ENCODE measurements around the gene DGAT2.
"Not testable (repeated sequence)": the region's sequence is repeated elsewhere in the genome, so short reads cannot be mapped to it uniquely, and the experiment has no call there.

Gene DGAT2

DNA sequence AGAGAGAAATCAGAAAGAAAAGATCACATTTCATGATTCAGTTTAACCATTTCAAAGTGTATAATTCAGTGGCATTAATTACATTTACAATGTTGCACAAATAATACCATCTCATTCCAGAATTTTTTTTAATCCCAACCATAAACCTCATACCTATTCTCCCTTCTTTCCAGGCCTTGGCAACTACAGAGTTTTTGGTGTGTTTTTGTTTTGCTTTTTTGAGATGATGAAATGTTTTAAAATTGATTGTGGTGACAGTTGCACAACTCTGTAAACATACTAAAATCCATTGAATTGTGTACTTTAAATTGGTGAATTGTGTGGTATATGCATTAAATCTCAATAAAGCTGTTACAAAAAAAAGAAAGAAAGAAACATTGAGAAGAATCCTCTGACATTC is 13.6 kb upstream of the DGAT2 start:
- H3K4me1 ChIP-seq (ENCODE audit: control extremely low read depth in 1 of 4, control insufficient read depth in 4 of 4, insufficient read depth in 4 of 4, low read length in 3 of 4); H3K9me3 ChIP-seq (ENCODE audit: control extremely low read depth in 1 of 5, control insufficient read depth in 4 of 5, insufficient read depth in 2 of 5, low read depth in 1 of 5, low read length in 4 of 5); H3K27me3 ChIP-seq (replicated peaks in 2 of 5; ENCODE audit: control insufficient read depth in 4 of 5, insufficient read depth in 5 of 5, low read length in 4 of 5); H3K27ac ChIP-seq (ENCODE audit: insufficient read depth in 1 of 2, low read depth in 1 of 2, low read length in 2 of 2, poor library complexity in 1 of 2, severe bottlenecking in 2 of 2); H3K4me3 ChIP-seq (ENCODE audit: control insufficient read depth in 1 of 7, extremely low read depth in 1 of 7, insufficient read depth in 4 of 7, low read depth in 2 of 7, low read length in 6 of 7); H3K36me3 ChIP-seq (ENCODE audit: control insufficient read depth in 4 of 4, insufficient read depth in 4 of 4, low read length in 3 of 4); DNase-seq; POLR2A ChIA-PET: not testable (repeated sequence)
- CTCF ChIA-PET, result interaction anchor here (0.7 to 1.0 kb wide), 2 partner anchors 156 to 212 kb away, joined by 3 read pairs; no protein-coding TSS in a partner anchor

- no peak overlapping the region for H3K4me3 ChIP-seq (ENCODE audit: control insufficient read depth in 1 of 7, extremely low read depth in 1 of 7, insufficient read depth in 4 of 7, low read depth in 2 of 7, low read length in 6 of 7)
- H3K27ac ChIP-seq (ENCODE audit: insufficient read depth in 1 of 2, low read depth in 1 of 2, low read length in 2 of 2, poor library complexity in 1 of 2, severe bottlenecking in 2 of 2), result no peak overlapping the region
- H3K27me3 ChIP-seq (replicated peaks in 2 of 5; ENCODE audit: control insufficient read depth in 4 of 5, insufficient read depth in 5 of 5, low read length in 4 of 5), result peaks cover 0 to 5% (median 0%) of the 10 kb centered on the region in 5 experiments
- no peaks in the 10 kb centered on the region for H3K9me3 ChIP-seq (ENCODE audit: control extremely low read depth in 1 of 5, control insufficient read depth in 4 of 5, insufficient read depth in 2 of 5, low read depth in 1 of 5, low read length in 4 of 5)
- H3K4me1 ChIP-seq (ENCODE audit: control extremely low read depth in 1 of 4, control insufficient read depth in 4 of 4, insufficient read depth in 4 of 4, low read length in 3 of 4), result no peaks in the 10 kb centered on the region
- no peaks in the 10 kb centered on the region for H3K36me3 ChIP-seq (ENCODE audit: control insufficient read depth in 4 of 4, insufficient read depth in 4 of 4, low read length in 3 of 4)
- ChIA-PET CTCF (no interaction called here), POLR2A (no interaction called here)
- WGBS (ENCODE audit: insufficient coverage), result 100% methylated on average over 2 of the region's 2 CpGs
- no peak for DNase-seq
Measured at GRCh38 chr11:75757651-75758050, 10.9 kb upstream of the DGAT2 start.

DNA sequence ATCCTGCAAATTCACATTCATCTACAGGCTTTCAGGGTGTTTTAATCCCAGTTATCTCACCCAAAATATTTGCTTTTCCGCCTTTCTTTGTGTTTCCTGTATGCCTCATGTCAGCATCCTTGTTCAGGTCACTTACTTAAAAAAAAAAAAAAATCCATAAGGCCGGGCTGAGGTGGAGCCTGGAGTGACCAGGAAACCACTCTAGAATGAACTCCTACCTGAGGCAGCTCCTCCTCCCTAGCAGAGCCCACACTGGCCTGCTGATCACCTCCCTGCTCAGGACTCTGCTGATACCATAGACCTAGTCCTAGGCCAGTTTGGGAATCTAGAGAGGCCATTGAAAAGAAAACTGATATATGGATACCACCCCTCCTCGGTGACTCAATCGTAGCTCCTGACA is 8.7 kb upstream of the DGAT2 start:
- DNase-seq, result no peak
- ChIA-PET POLR2A (interaction anchor here (1.0 kb wide), 1 partner anchor 441 kb away, joined by 3 read pairs; no protein-coding TSS in a partner anchor), CTCF (interaction anchor here (0.7 to 1.7 kb wide), 2 partner anchors 26 to 107 kb away, joined by 3 to 4 read pairs; no protein-coding TSS in a partner anchor)
- H3K4me3 ChIP-seq (ENCODE audit: control insufficient read depth in 1 of 7, extremely low read depth in 1 of 7, insufficient read depth in 4 of 7, low read depth in 2 of 7, low read length in 6 of 7), result no peak overlapping the region
- 100% methylated on average over 3 of the region's 4 CpGs for WGBS (ENCODE audit: insufficient coverage)
- no peaks in the 10 kb centered on the region for H3K9me3 ChIP-seq (ENCODE audit: control extremely low read depth in 1 of 5, control insufficient read depth in 4 of 5, insufficient read depth in 2 of 5, low read depth in 1 of 5, low read length in 4 of 5)
- H3K36me3 ChIP-seq (ENCODE audit: control insufficient read depth in 4 of 4, insufficient read depth in 4 of 4, low read length in 3 of 4), result no peaks in the 10 kb centered on the region
- no peak overlapping the region for H3K27ac ChIP-seq (ENCODE audit: insufficient read depth in 1 of 2, low read depth in 1 of 2, low read length in 2 of 2, poor library complexity in 1 of 2, severe bottlenecking in 2 of 2)
- peaks cover 0 to 5% (median 0%) of the 10 kb centered on the region in 5 experiments for H3K27me3 ChIP-seq (replicated peaks in 2 of 5; ENCODE audit: control insufficient read depth in 4 of 5, insufficient read depth in 5 of 5, low read length in 4 of 5)
- no peaks in the 10 kb centered on the region for H3K4me1 ChIP-seq (ENCODE audit: control extremely low read depth in 1 of 4, control insufficient read depth in 4 of 4, insufficient read depth in 4 of 4, low read length in 3 of 4)

- ChIA-PET POLR2A (no interaction called here), CTCF (interaction anchor here (0.7 to 1.7 kb wide), 2 partner anchors 25 to 107 kb away, joined by 3 to 4 read pairs; no protein-coding TSS in a partner anchor)
- Histone ChIP-seq H3K27ac (ENCODE audit: insufficient read depth in 1 of 2, low read depth in 1 of 2, low read length in 2 of 2, poor library complexity in 1 of 2, severe bottlenecking in 2 of 2) (no peak overlapping the region), H3K9me3 (ENCODE audit: control extremely low read depth in 1 of 5, control insufficient read depth in 4 of 5, insufficient read depth in 2 of 5, low read depth in 1 of 5, low read length in 4 of 5) (no peaks in the 10 kb centered on the region), H3K4me3 (ENCODE audit: control insufficient read depth in 1 of 7, extremely low read depth in 1 of 7, insufficient read depth in 4 of 7, low read depth in 2 of 7, low read length in 6 of 7) (no peak overlapping the region), H3K27me3 (replicated peaks in 2 of 5; ENCODE audit: control insufficient read depth in 4 of 5, insufficient read depth in 5 of 5, low read length in 4 of 5) (peaks cover 0 to 5% (median 0%) of the 10 kb centered on the region in 5 experiments), H3K4me1 (ENCODE audit: control extremely low read depth in 1 of 4, control insufficient read depth in 4 of 4, insufficient read depth in 4 of 4, low read length in 3 of 4) (no peaks in the 10 kb centered on the region), H3K36me3 (ENCODE audit: control insufficient read depth in 4 of 4, insufficient read depth in 4 of 4, low read length in 3 of 4) (no peaks in the 10 kb centered on the region)
- no peak for DNase-seq
Measured at GRCh38 chr11:75760243-75760642, 8.3 kb upstream of the DGAT2 start.

- 95% methylated on average over 3 of the region's 3 CpGs for WGBS (ENCODE audit: insufficient coverage)
- Histone ChIP-seq H3K4me1 (ENCODE audit: control extremely low read depth in 1 of 4, control insufficient read depth in 4 of 4, insufficient read depth in 4 of 4, low read length in 3 of 4) (no peaks in the 10 kb centered on the region), H3K9me3 (ENCODE audit: control extremely low read depth in 1 of 5, control insufficient read depth in 4 of 5, insufficient read depth in 2 of 5, low read depth in 1 of 5, low read length in 4 of 5) (no peaks in the 10 kb centered on the region), H3K27me3 (replicated peaks in 2 of 5; ENCODE audit: control insufficient read depth in 4 of 5, insufficient read depth in 5 of 5, low read length in 4 of 5) (peaks cover 0 to 5% (median 0%) of the 10 kb centered on the region in 5 experiments), H3K4me3 (ENCODE audit: control insufficient read depth in 1 of 7, extremely low read depth in 1 of 7, insufficient read depth in 4 of 7, low read depth in 2 of 7, low read length in 6 of 7) (no peak overlapping the region), H3K36me3 (ENCODE audit: control insufficient read depth in 4 of 4, insufficient read depth in 4 of 4, low read length in 3 of 4) (no peaks in the 10 kb centered on the region), H3K27ac (ENCODE audit: insufficient read depth in 1 of 2, low read depth in 1 of 2, low read length in 2 of 2, poor library complexity in 1 of 2, severe bottlenecking in 2 of 2) (no peak overlapping the region)
- DNase-seq, result no peak
- ChIA-PET POLR2A (interaction anchor here (0.6 kb wide), 1 partner anchor 70 kb away, joined by 3 read pairs; no protein-coding TSS in a partner anchor), CTCF (interaction anchor here (0.7 to 1.7 kb wide), 2 partner anchors 25 to 106 kb away, joined by 3 to 4 read pairs; no protein-coding TSS in a partner anchor)
Measured at GRCh38 chr11:75760710-75761493, 7.7 kb upstream of the DGAT2 start.

GRCh38 chr11:75762158-75762557 is 6.4 kb upstream of the DGAT2 start:
- H3K36me3 ChIP-seq (ENCODE audit: control insufficient read depth in 4 of 4, insufficient read depth in 4 of 4, low read length in 3 of 4), result no peaks in the 10 kb centered on the region
- no peaks in the 10 kb centered on the region for H3K4me1 ChIP-seq (ENCODE audit: control extremely low read depth in 1 of 4, control insufficient read depth in 4 of 4, insufficient read depth in 4 of 4, low read length in 3 of 4)
- POLR2A ChIA-PET, result no interaction called here
- CTCF ChIA-PET, result interaction anchor here (1.2 kb wide), 1 partner anchor 41 kb away, joined by 5 read pairs; no protein-coding TSS in a partner anchor
- no peaks in the 10 kb centered on the region for H3K9me3 ChIP-seq (ENCODE audit: control extremely low read depth in 1 of 5, control insufficient read depth in 4 of 5, insufficient read depth in 2 of 5, low read depth in 1 of 5, low read length in 4 of 5)
- WGBS (ENCODE audit: insufficient coverage), result 91% methylated on average over 6 of the region's 8 CpGs
- H3K27me3 ChIP-seq (replicated peaks in 2 of 5; ENCODE audit: control insufficient read depth in 4 of 5, insufficient read depth in 5 of 5, low read length in 4 of 5), result peaks cover 0 to 5% (median 2%) of the 10 kb centered on the region in 5 experiments
- DNase-seq, result no peak
- H3K27ac ChIP-seq (ENCODE audit: insufficient read depth in 1 of 2, low read depth in 1 of 2, low read length in 2 of 2, poor library complexity in 1 of 2, severe bottlenecking in 2 of 2), result no peak overlapping the region
- no peak overlapping the region for H3K4me3 ChIP-seq (ENCODE audit: control insufficient read depth in 1 of 7, extremely low read depth in 1 of 7, insufficient read depth in 4 of 7, low read depth in 2 of 7, low read length in 6 of 7)

GRCh38 chr11:75762885-75763284 is 5.7 kb upstream of the DGAT2 start:
- POLR2A ChIA-PET, result no interaction called here

More at GRCh38 chr11:75762885-75763284, 5.7 kb upstream of the DGAT2 start:
- Histone ChIP-seq H3K36me3 (ENCODE audit: control insufficient read depth in 4 of 4, insufficient read depth in 4 of 4, low read length in 3 of 4) (no peaks in the 10 kb centered on the region), H3K9me3 (ENCODE audit: control extremely low read depth in 1 of 5, control insufficient read depth in 4 of 5, insufficient read depth in 2 of 5, low read depth in 1 of 5, low read length in 4 of 5) (no peaks in the 10 kb centered on the region), H3K4me3 (ENCODE audit: control insufficient read depth in 1 of 7, extremely low read depth in 1 of 7, insufficient read depth in 4 of 7, low read depth in 2 of 7, low read length in 6 of 7) (no peak overlapping the region), H3K27ac (ENCODE audit: insufficient read depth in 1 of 2, low read depth in 1 of 2, low read length in 2 of 2, poor library complexity in 1 of 2, severe bottlenecking in 2 of 2) (no peak overlapping the region), H3K4me1 (ENCODE audit: control extremely low read depth in 1 of 4, control insufficient read depth in 4 of 4, insufficient read depth in 4 of 4, low read length in 3 of 4) (peaks cover 0 to 4% (median 1%) of the 10 kb centered on the region in 4 experiments), H3K27me3 (replicated peaks in 2 of 5; ENCODE audit: control insufficient read depth in 4 of 5, insufficient read depth in 5 of 5, low read length in 4 of 5) (peaks cover 0 to 7% (median 5%) of the 10 kb centered on the region in 5 experiments)
- CTCF ChIA-PET, result interaction anchor here (0.7 to 1.2 kb wide), 2 partner anchors 40 to 43 kb away, joined by 3 to 5 read pairs; no protein-coding TSS in a partner anchor
- 60% methylated on average over 1 of the region's 2 CpGs for WGBS (ENCODE audit: insufficient coverage)
- DNase-seq, result no peak

All from common myeloid progenitor, CD34-positive (primary cell).